ENCODE results near the gene POU2F2.
"Not testable (repeated sequence)": the region's sequence is repeated elsewhere in the genome, so short reads cannot be mapped to it uniquely, and the experiment has no call there.

POU2F2 gene

GRCh38 chr19:42109896-42110295 is 22.4 kb downstream of the POU2F2 start:
- DNase-seq (ENCODE audit: low spot score) = no peak
- TF ChIP-seq CTCF (IDR thresholded peaks at IDR 0.05; ENCODE audit: extremely low read depth, missing control alignments) = no peak

GRCh38 chr19:42108527-42109389 is 23.5 kb downstream of the POU2F2 start:
- DNase-seq (ENCODE audit: low spot score) = peak; percentile 88
- TF ChIP-seq CTCF (IDR thresholded peaks at IDR 0.05; ENCODE audit: extremely low read depth, missing control alignments) = peak; percentile 100

GRCh38 chr19:42105368-42105767 is 26.9 kb downstream of the POU2F2 start:
- TF ChIP-seq CTCF (IDR thresholded peaks at IDR 0.05; ENCODE audit: extremely low read depth, missing control alignments) = no peak
- DNase-seq (ENCODE audit: low spot score) = no peak

GRCh38 chr19:42102877-42103276 is 29.4 kb downstream of the POU2F2 start:
- DNase-seq (ENCODE audit: low spot score) = no peak
- no peak for TF ChIP-seq CTCF (IDR thresholded peaks at IDR 0.05; ENCODE audit: extremely low read depth, missing control alignments)

GRCh38 chr19:42100241-42100640 is 32.0 kb downstream of the POU2F2 start:
- DNase-seq (ENCODE audit: low spot score) = not testable (repeated sequence)

- no peak for DNase-seq (ENCODE audit: low spot score)
- TF ChIP-seq CTCF (IDR thresholded peaks at IDR 0.05; ENCODE audit: extremely low read depth, missing control alignments) = no peak
These were observed 32.8 kb downstream of the POU2F2 start for GRCh38 chr19:42099336-42099925.

- DNase-seq (ENCODE audit: low spot score) = no peak
- TF ChIP-seq CTCF (IDR thresholded peaks at IDR 0.05; ENCODE audit: extremely low read depth, missing control alignments) = no peak
These were observed 33.5 kb downstream of the POU2F2 start for GRCh38 chr19:42098781-42099180.

Data from GM20000 (cell line).